ENCODE measurements around the gene PGAP6. TPM values are rescaled to one million over a fixed set of nuclear protein-coding genes. Genes with fewer than 3 reads are reported as not detected.
A peak's percentile ranks its signal among the peaks of the same experiment; 100 is the strongest.

The PGAP6 gene
- total and polyA plus RNA-seq, 2 of the 13 experiments (the other 11 are each of a cell fraction or from before 2014, with no cell fraction given): 52.7 to 136 TPM

GRCh38 chr16:361872-362701 lies 19.7 kb downstream of the PGAP6 start (continued):
- TF ChIP-seq ZBTB33 (CRISPR knock-in tag; IDR thresholded peaks at IDR 0.05): peak; percentile 88; the same call in 1 of the 2 replicates
- no peak for TF ChIP-seq ZNF577 (CRISPR knock-in tag; IDR thresholded peaks at IDR 0.05; ENCODE audit: borderline replicate concordance, low read depth)
- TF ChIP-seq ZMAT5 (CRISPR knock-in tag; IDR thresholded peaks at IDR 0.05; ENCODE audit: borderline replicate concordance, low read depth): no peak
- TF ChIP-seq CBX2 (IDR thresholded peaks at IDR 0.05; ENCODE audit: low read depth, low read length): no peak
- TF ChIP-seq CBX2 (CRISPR knock-in tag; IDR thresholded peaks at IDR 0.05; ENCODE audit: low read depth): peak; percentile 81; the same call in 1 of the 2 replicates
- peak; percentile 50; the same call in 1 of the 2 replicates for TF ChIP-seq FOXO1 (CRISPR knock-in tag; IDR thresholded peaks at IDR 0.05)
- peak; percentile 93 for TF ChIP-seq MED1 (CRISPR knock-in tag; IDR thresholded peaks at IDR 0.05)
- TF ChIP-seq NR3C1 (CRISPR knock-in tag; IDR thresholded peaks at IDR 0.05): no peak
- peak; percentile 17 for TF ChIP-seq SP5 (CRISPR knock-in tag; IDR thresholded peaks at IDR 0.05; ENCODE audit: borderline replicate concordance, low read depth)
- TF ChIP-seq KDM1A (CRISPR knock-in tag; IDR thresholded peaks at IDR 0.05): 0 out of 2 replicates have a peak, but pooled peaks have one; percentile 40
- no peak for TF ChIP-seq ZNF30 (CRISPR knock-in tag; IDR thresholded peaks at IDR 0.05)
- no peak for TF ChIP-seq AFF4 (CRISPR knock-in tag; IDR thresholded peaks at IDR 0.05)
- no peak for TF ChIP-seq ZBTB4 (CRISPR knock-in tag; IDR thresholded peaks at IDR 0.05; ENCODE audit: borderline replicate concordance)
- no peak for TF ChIP-seq ZNF33A (CRISPR knock-in tag; IDR thresholded peaks at IDR 0.05; ENCODE audit: borderline replicate concordance)
- TF ChIP-seq ZNF746 (CRISPR knock-in tag; IDR thresholded peaks at IDR 0.05): peak; percentile 40; the same call in 1 of the 2 replicates
- TF ChIP-seq TFDP2 (CRISPR knock-in tag; IDR thresholded peaks at IDR 0.05): peak; percentile 66
- TF ChIP-seq BHLHE40 (IDR thresholded peaks at IDR 0.05; ENCODE audit: low read length): peak; percentile 87
- peak; percentile 77; the same call in 1 of the 2 replicates for TF ChIP-seq REPIN1 (CRISPR knock-in tag; IDR thresholded peaks at IDR 0.05; ENCODE audit: borderline replicate concordance, low read depth)
